Smooth muscle cell of the coronary artery (primary cell): ENCODE results near the gene EPGN. TPM values are rescaled to one million over a fixed set of nuclear protein-coding genes. Genes with fewer than 3 reads are reported as not detected.

Experiments used
- total RNA-seq: library from RNA; depleted of rRNA; stranded (reverse); fragments of >200 nt; gene quantifications from 2 replicates; pipeline ENCODE4 v1.2.3, GENCODE V29; 2014; ENCODE audit warnings: low replicate concordance

The EPGN gene
- 0.68 TPM in 1 of 2 replicates, not detected in the other for total RNA-seq

GRCh38 chr4:74308215-74308614 is at the start of gene EPGN:
TSS of gene EPGN (plus strand) at chr4:74308470. CDS start at chr4:74308534, 64 bp downstream.

GRCh38 chr4:74364652-74365491 is 56.6 kb downstream of the EPGN start, which contains the start of gene EREG:
TSS of gene EREG (plus strand) at chr4:74365145. CDS start at chr4:74365309, 164 bp downstream.

Other genes starting within 250 kb of the EPGN start
- 1.1 and 1.3 TPM in 2 replicates for gene CXCL2, start 209.3 kb upstream of the EPGN start, total RNA-seq
- gene MTHFD2L, start 150.4 kb upstream of the EPGN start, total RNA-seq, result 10.1 and 10.6 TPM in 2 replicates
- under 0.01 TPM in 1 of 2 replicates, not detected in the other for gene EREG, start 56.7 kb downstream of the EPGN start, total RNA-seq
- gene AREG, start 136.7 kb downstream of the EPGN start, total RNA-seq, result 0.47 TPM in 1 of 2 replicates, not detected in the other